ENCODE measurements around the gene FMN1.

Gene FMN1

GRCh38 chr15:32873284-32874114 is 321.0 kb downstream of the FMN1 start:
- no peaks in the 10 kb centered on the region for H3K36me3 ChIP-seq (ENCODE audit: control insufficient read depth in 1 of 2, insufficient read depth in 2 of 2, low read length in 2 of 2)
- H3K9me3 ChIP-seq (ENCODE audit: insufficient read depth, low read depth, low read length) = no peaks in the 10 kb centered on the region
- H4K12ac ChIP-seq (ENCODE audit: low read depth, low read length) = no peak overlapping the region
- no peaks in the 10 kb centered on the region for H3K4me1 ChIP-seq (ENCODE audit: control insufficient read depth in 1 of 2, insufficient read depth in 2 of 2, low read length in 2 of 2)
- no peak overlapping the region for H3K4ac ChIP-seq (ENCODE audit: low read depth, low read length)
- no peak overlapping the region for H3K14ac ChIP-seq (ENCODE audit: low read length)
- H4K8ac ChIP-seq (ENCODE audit: low read depth, low read length) = no peak overlapping the region
- H2BK12ac ChIP-seq (ENCODE audit: low read length) = no peak overlapping the region
- H3K79me1 ChIP-seq (ENCODE audit: low read length) = no peaks in the 10 kb centered on the region
- no peak overlapping the region for H2BK120ac ChIP-seq (ENCODE audit: insufficient read depth, low read length, poor library complexity)
- H2AFZ ChIP-seq (ENCODE audit: insufficient read depth, low read length, poor library complexity) = no peak overlapping the region
- no peak overlapping the region for H2BK5ac ChIP-seq (ENCODE audit: low read depth, low read length, poor library complexity)
- no peak overlapping the region for H3K27ac ChIP-seq (ENCODE audit: low read depth, low read length)
- H3K18ac ChIP-seq (ENCODE audit: low read length) = no peak overlapping the region
- no peak for DNase-seq
- no peak overlapping the region for H3K23ac ChIP-seq (ENCODE audit: low read length)
- no peak overlapping the region for H3K4me2 ChIP-seq (ENCODE audit: low read length)
- no peaks in the 10 kb centered on the region for H3K79me2 ChIP-seq (ENCODE audit: control insufficient read depth, insufficient read depth, low read length, poor library complexity)
- no peaks in the 10 kb centered on the region for H3K27me3 ChIP-seq (ENCODE audit: insufficient read depth, low read length)
- H2AK5ac ChIP-seq (ENCODE audit: low read length) = no peak overlapping the region
- no peak overlapping the region for H4K91ac ChIP-seq (ENCODE audit: low read depth, low read length)
- no peak overlapping the region for H3K9ac ChIP-seq (ENCODE audit: low read length)
- H3K4me3 ChIP-seq (ENCODE audit: low read depth, low read length) = no peak overlapping the region
- WGBS (ENCODE audit: extremely low coverage, insufficient coverage, insufficient read length) = no CpG with 5 or more reads among the region's 15 CpGs

DNA sequence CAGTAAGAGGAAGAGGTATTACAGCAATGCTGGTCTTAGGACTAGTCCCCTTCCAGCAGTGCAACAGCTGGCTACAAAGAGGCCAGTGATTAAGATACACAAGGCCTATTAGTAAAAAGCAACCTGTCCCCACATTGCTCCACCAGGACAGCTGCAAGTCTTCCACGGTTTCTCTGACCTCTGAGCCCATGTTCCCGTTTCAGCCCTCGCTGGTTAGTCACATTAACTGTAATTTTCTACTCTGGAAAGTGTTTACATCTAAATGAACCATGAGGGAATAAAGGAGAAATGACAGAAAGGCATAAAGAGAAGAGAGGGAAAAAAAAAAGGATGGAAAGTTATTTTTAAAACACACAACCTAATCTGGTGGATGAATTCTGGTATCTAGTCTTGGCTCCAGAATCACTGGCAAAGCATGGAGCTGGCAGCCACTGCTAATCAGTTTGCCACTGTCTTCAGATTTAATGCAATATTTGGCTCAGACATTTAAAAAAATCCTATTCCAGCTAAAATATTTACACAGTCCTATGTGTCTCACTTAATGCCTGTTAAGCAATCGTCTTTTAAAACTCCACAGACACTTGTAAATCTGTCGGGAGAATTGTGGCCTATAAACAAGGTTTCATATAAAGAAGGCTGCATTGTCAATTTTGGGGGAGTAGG is 321.8 kb downstream of the FMN1 start:
- Histone ChIP-seq H2BK5ac (ENCODE audit: low read depth, low read length, poor library complexity) (no peak overlapping the region), H3K79me2 (ENCODE audit: control insufficient read depth, insufficient read depth, low read length, poor library complexity) (no peaks in the 10 kb centered on the region), H4K12ac (ENCODE audit: low read depth, low read length) (no peak overlapping the region), H3K27ac (ENCODE audit: low read depth, low read length) (no peak overlapping the region), H4K8ac (ENCODE audit: low read depth, low read length) (no peak overlapping the region), H4K91ac (ENCODE audit: low read depth, low read length) (no peak overlapping the region), H2BK12ac (ENCODE audit: low read length) (no peak overlapping the region), H2AK5ac (ENCODE audit: low read length) (no peak overlapping the region), H3K4ac (ENCODE audit: low read depth, low read length) (no peak overlapping the region), H3K36me3 (ENCODE audit: control insufficient read depth in 1 of 2, insufficient read depth in 2 of 2, low read length in 2 of 2) (no peaks in the 10 kb centered on the region), H3K18ac (ENCODE audit: low read length) (no peak overlapping the region), H2BK120ac (ENCODE audit: insufficient read depth, low read length, poor library complexity) (no peak overlapping the region), H3K4me1 (ENCODE audit: control insufficient read depth in 1 of 2, insufficient read depth in 2 of 2, low read length in 2 of 2) (no peaks in the 10 kb centered on the region), H3K14ac (ENCODE audit: low read length) (no peak overlapping the region), H3K23ac (ENCODE audit: low read length) (no peak overlapping the region), H3K27me3 (ENCODE audit: insufficient read depth, low read length) (no peaks in the 10 kb centered on the region), H3K4me3 (ENCODE audit: low read depth, low read length) (no peak overlapping the region), H3K4me2 (ENCODE audit: low read length) (no peak overlapping the region), H3K9me3 (ENCODE audit: insufficient read depth, low read depth, low read length) (no peaks in the 10 kb centered on the region), H3K79me1 (ENCODE audit: low read length) (no peaks in the 10 kb centered on the region), H3K9ac (ENCODE audit: low read length) (no peak overlapping the region), H2AFZ (ENCODE audit: insufficient read depth, low read length, poor library complexity) (no peak overlapping the region)
- DNase-seq = no peak
- WGBS (ENCODE audit: extremely low coverage, insufficient coverage, insufficient read length) = no CpG with 5 or more reads among the region's 5 CpGs

GRCh38 chr15:32871883-32872282 is 322.6 kb downstream of the FMN1 start:
- Histone ChIP-seq H3K36me3 (ENCODE audit: control insufficient read depth in 1 of 2, insufficient read depth in 2 of 2, low read length in 2 of 2) (no peaks in the 10 kb centered on the region), H2BK5ac (ENCODE audit: low read depth, low read length, poor library complexity) (no peak overlapping the region), H3K79me1 (ENCODE audit: low read length) (peaks cover 2% of the 10 kb centered on the region), H3K9me3 (ENCODE audit: insufficient read depth, low read depth, low read length) (no peaks in the 10 kb centered on the region), H3K4me2 (ENCODE audit: low read length) (no peak overlapping the region), H4K8ac (ENCODE audit: low read depth, low read length) (no peak overlapping the region), H3K23ac (ENCODE audit: low read length) (no peak overlapping the region), H3K9ac (ENCODE audit: low read length) (no peak overlapping the region), H3K14ac (ENCODE audit: low read length) (no peak overlapping the region), H2BK12ac (ENCODE audit: low read length) (no peak overlapping the region), H3K79me2 (ENCODE audit: control insufficient read depth, insufficient read depth, low read length, poor library complexity) (no peaks in the 10 kb centered on the region), H3K18ac (ENCODE audit: low read length) (no peak overlapping the region), H3K4ac (ENCODE audit: low read depth, low read length) (no peak overlapping the region), H3K4me1 (ENCODE audit: control insufficient read depth in 1 of 2, insufficient read depth in 2 of 2, low read length in 2 of 2) (peaks cover 4% of the 10 kb centered on the region in 2 experiments), H4K12ac (ENCODE audit: low read depth, low read length) (no peak overlapping the region), H3K4me3 (ENCODE audit: low read depth, low read length) (no peak overlapping the region), H2AFZ (ENCODE audit: insufficient read depth, low read length, poor library complexity) (no peak overlapping the region), H3K27ac (ENCODE audit: low read depth, low read length) (no peak overlapping the region), H4K91ac (ENCODE audit: low read depth, low read length) (no peak overlapping the region), H2BK120ac (ENCODE audit: insufficient read depth, low read length, poor library complexity) (no peak overlapping the region), H2AK5ac (ENCODE audit: low read length) (no peak overlapping the region), H3K27me3 (ENCODE audit: insufficient read depth, low read length) (no peaks in the 10 kb centered on the region)
- WGBS (ENCODE audit: extremely low coverage, insufficient coverage, insufficient read length) = no CpG with 5 or more reads among the region's 2 CpGs
- DNase-seq = no peak

DNA sequence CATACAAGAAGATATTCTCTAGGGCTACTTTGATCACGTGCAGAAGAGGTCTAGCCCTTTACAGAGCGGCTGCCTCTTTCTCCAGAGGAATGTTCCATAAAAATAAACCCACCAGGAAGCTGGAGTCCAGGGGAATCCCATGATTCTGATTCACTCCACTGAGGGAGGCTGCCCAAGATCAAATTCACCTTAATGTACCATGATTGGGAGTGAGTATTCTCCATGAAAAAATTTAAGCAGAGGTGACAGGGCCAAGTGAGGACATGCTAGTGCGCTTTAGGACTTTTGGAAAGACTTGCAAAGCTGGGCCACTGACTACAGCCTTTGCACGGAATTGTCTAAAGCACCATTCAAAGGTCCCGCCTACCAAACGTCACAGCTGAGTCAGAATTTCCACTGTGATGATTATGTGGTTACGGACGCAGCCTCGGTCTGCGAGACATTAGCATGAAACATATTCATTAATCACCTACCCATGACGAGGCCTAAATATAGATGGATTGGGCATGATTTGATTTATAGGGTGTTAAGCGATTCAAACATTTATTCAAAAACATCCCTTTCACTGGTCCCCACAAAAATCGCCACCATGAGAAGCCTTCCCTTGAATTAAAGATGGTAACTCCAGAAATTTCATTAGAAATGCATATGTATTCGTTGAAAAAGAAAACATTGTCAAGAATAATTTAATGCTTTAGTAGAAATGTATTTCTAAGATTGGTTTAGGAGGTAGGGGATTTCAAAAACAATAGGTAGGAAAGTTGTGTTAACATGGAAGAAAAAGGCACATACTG is 324.1 kb downstream of the FMN1 start:
- Histone ChIP-seq H3K4me1 (ENCODE audit: control insufficient read depth in 1 of 2, insufficient read depth in 2 of 2, low read length in 2 of 2) (peaks cover 7 to 8% of the 10 kb centered on the region in 2 experiments), H3K14ac (ENCODE audit: low read length) (no peak overlapping the region), H3K4me3 (ENCODE audit: low read depth, low read length) (no peak overlapping the region), H3K36me3 (ENCODE audit: control insufficient read depth in 1 of 2, insufficient read depth in 2 of 2, low read length in 2 of 2) (no peaks in the 10 kb centered on the region), H4K12ac (ENCODE audit: low read depth, low read length) (no peak overlapping the region), H3K27ac (ENCODE audit: low read depth, low read length) (no peak overlapping the region), H4K91ac (ENCODE audit: low read depth, low read length) (no peak overlapping the region), H2AFZ (ENCODE audit: insufficient read depth, low read length, poor library complexity) (no peak overlapping the region), H3K79me1 (ENCODE audit: low read length) (peaks cover 2% of the 10 kb centered on the region), H4K8ac (ENCODE audit: low read depth, low read length) (no peak overlapping the region), H3K18ac (ENCODE audit: low read length) (no peak overlapping the region), H3K23ac (ENCODE audit: low read length) (no peak overlapping the region), H3K79me2 (ENCODE audit: control insufficient read depth, insufficient read depth, low read length, poor library complexity) (no peaks in the 10 kb centered on the region), H3K4ac (ENCODE audit: low read depth, low read length) (no peak overlapping the region), H2BK120ac (ENCODE audit: insufficient read depth, low read length, poor library complexity) (no peak overlapping the region), H3K4me2 (ENCODE audit: low read length) (no peak overlapping the region), H2BK5ac (ENCODE audit: low read depth, low read length, poor library complexity) (no peak overlapping the region), H2AK5ac (ENCODE audit: low read length) (no peak overlapping the region), H3K27me3 (ENCODE audit: insufficient read depth, low read length) (no peaks in the 10 kb centered on the region), H3K9me3 (ENCODE audit: insufficient read depth, low read depth, low read length) (no peaks in the 10 kb centered on the region), H2BK12ac (ENCODE audit: low read length) (no peak overlapping the region), H3K9ac (ENCODE audit: low read length) (no peak overlapping the region)
- peak; percentile 52 to 74 for DNase-seq
- WGBS (ENCODE audit: extremely low coverage, insufficient coverage, insufficient read length) = no CpG with 5 or more reads among the region's 14 CpGs
